Effector memory CD8-positive, alpha-beta T cell (primary cell): ENCODE data around the gene CCDC201.
"Not testable (repeated sequence)": the region's sequence is repeated elsewhere in the genome, so short reads cannot be mapped to it uniquely, and the experiment has no call there.

Experiments
- ATAC-seq: fragments of 150-1000 bp; cut with Tn5 transposase; replicated peaks from 2 replicates; pipeline ENCODE4 v1.10.0; 2021; ENCODE audit warnings: mild to moderate bottlenecking, moderate library complexity
- DNase-seq, 3 experiments: peaks; one replicate each; pipeline ENCODE4 v3.0.0; 2021
- H3K27ac Mint-ChIP-seq, 2 donors: one replicate each; pipeline ENCODE4 v1.8.0; 2022; ENCODE audit warnings: mild to moderate bottlenecking in 2 of 2, mixed read lengths in 2 of 2, moderate library complexity in 2 of 2
- H3K27me3 Mint-ChIP-seq, 2 donors: one replicate each; pipeline ENCODE4 v1.8.0; 2022; ENCODE audit warnings: mixed read lengths in 2 of 2
- H3K36me3 Mint-ChIP-seq: one replicate; pipeline ENCODE4 v1.8.0; 2022; ENCODE audit warnings: mild to moderate bottlenecking, moderate library complexity, mixed read lengths; ENCODE audit not compliant: insufficient read depth
- H3K4me1 Mint-ChIP-seq, 2 donors: one replicate each; pipeline ENCODE4 v1.8.0; 2022; ENCODE audit warnings: low read depth in 2 of 2, mixed read lengths in 2 of 2
- H3K4me3 Mint-ChIP-seq, 2 donors: one replicate each; pipeline ENCODE4 v1.8.0; 2022; ENCODE audit warnings: mild to moderate bottlenecking in 2 of 2, mixed read lengths in 2 of 2, moderate library complexity in 2 of 2
- H3K9me3 Mint-ChIP-seq, 2 donors: one replicate each; pipeline ENCODE4 v1.8.0; 2022; ENCODE audit warnings: mixed read lengths in 2 of 2

Gene CCDC201

DNA sequence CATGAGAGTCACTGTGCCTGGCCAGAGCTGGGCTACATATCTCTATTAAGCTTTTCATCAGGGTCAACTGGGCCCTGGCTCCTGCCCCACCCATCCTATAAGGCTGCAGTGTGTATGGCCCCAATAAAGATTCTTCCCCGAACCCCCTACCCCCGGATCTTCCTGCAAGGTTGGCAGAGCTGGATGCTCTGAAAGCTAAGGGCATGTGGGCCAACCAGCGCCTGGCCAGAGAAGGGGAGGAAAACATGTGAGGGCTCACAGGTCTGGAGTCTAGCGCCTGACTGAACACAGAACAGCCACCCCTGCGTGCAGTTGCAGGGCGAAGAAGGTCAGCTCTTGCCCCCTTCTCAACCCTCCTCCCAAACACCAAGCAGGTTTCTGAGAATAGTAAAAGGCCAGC, 24.1 kb downstream of the CCDC201 start:
- ATAC-seq, DNase-seq, H3K9me3 Mint-ChIP-seq, H3K27ac Mint-ChIP-seq, H3K4me3 Mint-ChIP-seq, H3K36me3 Mint-ChIP-seq, H3K4me1 Mint-ChIP-seq: not testable (repeated sequence)
- peaks cover 14 to 17% of the 10 kb centered on the region in 2 donors for H3K27me3 Mint-ChIP-seq

DNA sequence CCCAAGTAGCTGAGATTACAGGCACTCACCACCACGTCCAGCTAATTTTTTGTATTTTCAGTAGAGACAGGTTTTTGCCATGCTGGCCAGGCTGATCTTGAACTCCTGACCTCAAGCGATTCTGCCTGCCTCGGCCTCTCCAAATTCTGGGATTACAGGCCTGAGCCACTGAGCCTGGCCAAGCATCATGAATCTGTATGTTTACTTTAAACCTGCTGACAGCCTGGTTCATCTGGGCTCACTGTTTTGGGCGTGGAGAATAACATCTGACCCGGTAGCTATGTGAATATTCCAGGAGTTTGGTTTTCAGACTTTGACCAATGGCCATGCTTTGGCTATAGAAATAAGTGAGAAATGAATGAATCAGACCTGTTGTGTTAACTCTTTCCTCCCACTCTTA, 26.3 kb downstream of the CCDC201 start:
- DNase-seq, H3K4me3 Mint-ChIP-seq, H3K36me3 Mint-ChIP-seq: not testable (repeated sequence)

DNA sequence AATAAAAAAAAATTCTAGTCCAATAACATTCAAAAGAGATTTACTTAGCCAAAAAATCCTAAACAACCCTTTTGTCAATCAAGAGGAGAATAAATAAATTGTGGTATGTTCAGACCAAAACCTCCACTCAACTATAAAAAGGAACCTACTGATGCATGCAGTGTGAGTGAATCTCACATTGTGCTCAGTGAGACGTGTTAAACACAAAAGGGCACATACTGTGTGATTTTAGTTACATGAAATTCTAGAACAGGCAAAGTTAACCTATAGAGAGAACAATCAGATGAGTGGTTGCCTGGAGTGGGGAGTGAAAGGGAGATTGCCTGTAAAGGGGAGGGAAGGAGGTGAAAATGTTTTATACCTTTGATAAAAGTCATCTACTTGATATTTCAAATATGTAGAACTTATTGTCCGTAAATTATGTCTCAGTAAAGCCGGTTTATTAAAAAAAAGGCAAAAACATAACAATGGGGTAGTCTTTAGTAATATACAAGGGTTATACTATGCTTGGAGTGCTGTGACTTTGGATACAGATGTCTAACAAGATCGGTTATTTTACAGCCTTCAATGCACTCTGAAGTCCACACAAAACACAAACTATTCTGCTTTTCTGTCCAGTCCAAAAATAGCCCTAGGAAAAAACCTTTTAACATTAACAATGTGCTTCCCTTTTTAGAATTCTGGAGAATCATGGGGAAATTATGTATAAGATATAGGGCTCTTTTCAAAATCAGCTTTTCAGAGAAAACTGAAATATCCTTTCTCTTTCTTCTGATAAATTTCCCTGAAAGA, 30.8 kb downstream of the CCDC201 start:
- not testable (repeated sequence) for H3K36me3 Mint-ChIP-seq, H3K4me1 Mint-ChIP-seq, H3K4me3 Mint-ChIP-seq, ATAC-seq, DNase-seq, H3K27ac Mint-ChIP-seq, H3K9me3 Mint-ChIP-seq
- peaks cover 0 to 10% of the 10 kb centered on the region in 2 donors for H3K27me3 Mint-ChIP-seq

More for the DNA sequence above, 26.3 kb downstream of the CCDC201 start:
- ATAC-seq, H3K27me3 Mint-ChIP-seq, H3K27ac Mint-ChIP-seq, H3K4me1 Mint-ChIP-seq, H3K9me3 Mint-ChIP-seq: not testable (repeated sequence)

DNA sequence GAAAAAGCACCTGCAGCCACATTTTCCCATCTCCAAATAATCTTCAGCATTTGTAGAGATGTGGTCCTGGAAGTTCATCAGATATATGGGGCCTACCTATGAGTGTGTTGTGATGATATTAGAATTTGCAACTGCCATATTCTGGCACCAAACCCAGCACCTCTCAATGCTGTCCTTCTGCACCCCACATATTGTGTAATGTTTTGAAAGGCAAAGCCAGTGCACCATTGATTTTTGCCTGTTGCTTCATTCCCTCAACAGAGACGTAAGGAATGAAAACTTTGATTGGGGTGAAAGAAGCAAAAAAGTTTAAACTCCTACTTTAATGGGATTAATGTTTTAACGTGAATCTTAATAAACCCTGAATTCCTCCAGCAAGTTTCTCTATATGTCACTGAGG, 34.0 kb downstream of the CCDC201 start:
- H3K4me3 Mint-ChIP-seq, result not testable (repeated sequence)

DNA sequence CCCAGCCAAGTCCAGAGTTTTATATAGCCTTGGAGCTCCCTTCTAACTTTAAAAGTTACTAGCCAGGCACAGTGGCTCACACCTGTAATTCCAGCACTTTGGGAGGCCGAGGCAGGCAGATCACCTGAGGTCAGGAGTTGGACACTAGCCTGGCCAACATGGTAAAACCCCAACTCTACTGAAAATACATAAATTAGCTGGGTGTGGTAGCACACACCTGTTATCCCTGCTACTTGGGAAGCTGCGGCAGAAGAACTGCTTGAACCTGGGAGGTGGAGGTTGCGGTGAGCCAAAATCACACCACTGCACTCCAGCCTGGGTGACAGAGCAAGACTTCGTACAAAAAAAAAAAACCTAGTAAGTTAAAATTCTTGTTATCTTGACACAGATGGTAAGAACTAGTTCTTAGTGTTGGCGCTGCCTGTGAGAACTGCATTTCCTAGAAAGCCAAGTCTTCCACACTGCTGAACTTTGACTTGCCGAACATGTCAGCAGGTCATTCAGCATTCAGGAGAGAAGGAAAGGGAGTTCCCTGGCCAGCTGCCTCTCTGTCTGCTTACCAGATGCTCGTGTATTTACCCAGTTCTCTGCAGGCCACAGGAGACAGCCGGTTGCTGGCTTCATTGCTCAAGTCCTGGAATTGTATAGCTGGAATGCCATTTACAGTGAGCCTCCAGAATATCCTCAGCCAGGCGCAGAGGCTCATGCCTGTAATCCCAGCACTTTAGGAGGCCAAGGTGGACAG, 40.3 kb downstream of the CCDC201 start:
- not testable (repeated sequence) for H3K36me3 Mint-ChIP-seq, H3K9me3 Mint-ChIP-seq, ATAC-seq, H3K27ac Mint-ChIP-seq, DNase-seq, H3K4me3 Mint-ChIP-seq, H3K4me1 Mint-ChIP-seq
- H3K27me3 Mint-ChIP-seq, result peaks cover 0 to 22% of the 10 kb centered on the region in 2 donors

More for the DNA sequence above, 34.0 kb downstream of the CCDC201 start:
- DNase-seq, H3K4me1 Mint-ChIP-seq, H3K36me3 Mint-ChIP-seq, H3K9me3 Mint-ChIP-seq, ATAC-seq, H3K27ac Mint-ChIP-seq: not testable (repeated sequence)
- peaks cover 9 to 10% of the 10 kb centered on the region in 2 donors for H3K27me3 Mint-ChIP-seq

DNA sequence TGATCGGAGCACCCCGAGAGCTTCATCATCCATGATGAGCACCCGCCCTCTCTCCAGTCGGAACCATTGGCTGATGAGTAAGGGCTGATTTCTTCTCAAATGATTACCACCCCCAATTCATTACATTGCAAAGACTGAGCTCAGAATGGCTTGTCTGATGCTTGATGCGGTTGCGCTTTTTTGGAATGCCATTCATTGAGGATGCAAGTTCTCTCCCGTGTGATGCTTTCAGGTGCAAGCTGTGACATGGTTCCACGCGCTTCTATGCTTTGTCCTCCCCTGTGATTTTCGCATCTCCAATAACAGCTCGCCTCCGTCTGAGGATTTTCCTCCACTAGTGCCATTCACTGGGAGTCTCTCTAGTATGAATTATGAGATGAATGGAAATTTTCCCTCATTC, 43.0 kb downstream of the CCDC201 start:
- H3K36me3 Mint-ChIP-seq, ATAC-seq, H3K9me3 Mint-ChIP-seq, H3K4me3 Mint-ChIP-seq, DNase-seq, H3K27ac Mint-ChIP-seq, H3K4me1 Mint-ChIP-seq: not testable (repeated sequence)
- peaks cover 0 to 13% of the 10 kb centered on the region in 2 donors for H3K27me3 Mint-ChIP-seq

DNA sequence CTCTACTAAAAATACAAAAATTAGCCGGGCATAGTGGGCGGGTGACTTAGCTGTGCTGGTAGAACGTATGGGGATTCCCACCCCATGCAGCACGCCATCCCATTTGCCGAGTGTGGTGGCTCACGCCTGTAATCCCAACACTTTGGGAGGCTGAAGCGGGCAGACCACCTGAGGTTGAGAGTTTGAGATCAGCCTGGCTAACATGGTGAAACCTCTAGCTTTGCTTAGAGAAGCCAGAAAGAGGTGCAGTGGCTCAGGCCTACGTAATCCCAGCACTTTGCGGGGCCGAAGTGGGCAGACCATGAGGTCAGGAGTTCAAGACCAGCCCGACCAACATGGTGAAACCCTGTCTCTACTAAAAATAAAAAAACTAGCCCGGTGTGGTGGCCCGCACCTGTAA, 45.2 kb downstream of the CCDC201 start:
- H3K4me1 Mint-ChIP-seq, ATAC-seq, H3K27ac Mint-ChIP-seq, H3K4me3 Mint-ChIP-seq, H3K36me3 Mint-ChIP-seq, DNase-seq, H3K9me3 Mint-ChIP-seq: not testable (repeated sequence)
- H3K27me3 Mint-ChIP-seq, result peaks cover 0 to 13% of the 10 kb centered on the region in 2 donors

DNA sequence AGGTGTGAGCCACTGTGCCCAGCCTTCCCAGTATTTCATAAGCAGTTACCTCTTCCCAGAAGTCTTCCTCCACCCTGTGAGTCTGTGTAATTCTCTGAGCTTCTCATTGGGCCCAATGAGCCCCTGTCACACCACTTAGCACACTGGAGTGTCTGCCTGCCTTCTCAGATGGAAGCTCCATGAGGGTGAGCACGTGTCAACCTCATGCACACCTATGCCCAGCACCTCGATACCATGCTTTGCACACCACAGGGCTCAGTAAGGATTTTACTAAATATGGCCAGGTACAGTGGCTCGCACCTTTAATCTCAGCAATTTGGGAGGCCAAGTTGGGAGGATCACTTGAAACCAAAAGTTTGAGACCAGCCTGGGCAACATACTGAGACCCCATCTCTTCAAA, 46.3 kb downstream of the CCDC201 start:
- peaks cover 0 to 13% of the 10 kb centered on the region in 2 donors for H3K27me3 Mint-ChIP-seq
- H3K9me3 Mint-ChIP-seq, H3K27ac Mint-ChIP-seq, H3K4me1 Mint-ChIP-seq, ATAC-seq, H3K4me3 Mint-ChIP-seq, DNase-seq, H3K36me3 Mint-ChIP-seq: not testable (repeated sequence)

DNA sequence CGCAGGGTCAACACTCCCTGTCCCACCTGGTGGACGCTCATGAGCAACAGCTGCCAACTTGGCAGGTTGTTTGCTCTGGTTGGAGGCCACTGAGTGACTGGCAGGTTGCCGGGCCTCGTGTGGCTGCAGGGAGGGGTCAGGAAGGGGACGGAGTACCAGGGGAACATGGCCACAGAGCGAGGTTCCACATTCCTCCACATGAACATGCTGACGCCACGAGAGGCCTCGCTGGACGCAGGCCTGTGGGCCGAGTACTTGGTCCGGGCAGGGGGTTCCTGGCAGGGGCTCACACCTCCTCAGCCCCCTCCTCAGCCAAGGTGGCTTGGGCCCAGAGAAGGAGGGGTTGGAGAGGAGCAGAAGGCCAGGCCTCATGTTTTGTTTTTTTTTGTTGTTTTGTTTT, 54.1 kb downstream of the CCDC201 start:
- H3K36me3 Mint-ChIP-seq, H3K4me3 Mint-ChIP-seq, H3K4me1 Mint-ChIP-seq, DNase-seq, H3K27me3 Mint-ChIP-seq, H3K9me3 Mint-ChIP-seq, ATAC-seq, H3K27ac Mint-ChIP-seq: not testable (repeated sequence)

DNA sequence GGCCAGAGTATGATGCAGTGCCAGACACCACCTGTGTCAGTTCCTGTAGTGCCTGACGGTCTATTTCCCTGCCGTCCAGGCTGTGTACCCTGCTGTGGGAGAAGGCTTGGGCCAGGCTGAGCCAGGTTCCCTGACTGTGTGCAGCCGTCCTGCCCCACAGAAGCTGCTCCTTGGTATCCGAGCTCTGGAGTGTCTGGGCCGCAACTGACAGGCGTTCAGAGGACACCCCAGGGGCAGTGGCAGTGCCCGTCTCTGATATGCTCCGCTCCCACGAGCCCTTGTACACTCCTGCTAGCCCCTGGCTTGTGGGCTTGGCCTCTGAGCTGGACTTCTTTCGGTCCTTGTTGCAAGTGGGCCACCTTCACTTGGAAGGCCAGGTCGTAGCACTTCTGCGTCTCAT, 55.0 kb downstream of the CCDC201 start:
- H3K36me3 Mint-ChIP-seq, H3K9me3 Mint-ChIP-seq, H3K4me3 Mint-ChIP-seq, H3K4me1 Mint-ChIP-seq, ATAC-seq, H3K27ac Mint-ChIP-seq, DNase-seq, H3K27me3 Mint-ChIP-seq: not testable (repeated sequence)

DNA sequence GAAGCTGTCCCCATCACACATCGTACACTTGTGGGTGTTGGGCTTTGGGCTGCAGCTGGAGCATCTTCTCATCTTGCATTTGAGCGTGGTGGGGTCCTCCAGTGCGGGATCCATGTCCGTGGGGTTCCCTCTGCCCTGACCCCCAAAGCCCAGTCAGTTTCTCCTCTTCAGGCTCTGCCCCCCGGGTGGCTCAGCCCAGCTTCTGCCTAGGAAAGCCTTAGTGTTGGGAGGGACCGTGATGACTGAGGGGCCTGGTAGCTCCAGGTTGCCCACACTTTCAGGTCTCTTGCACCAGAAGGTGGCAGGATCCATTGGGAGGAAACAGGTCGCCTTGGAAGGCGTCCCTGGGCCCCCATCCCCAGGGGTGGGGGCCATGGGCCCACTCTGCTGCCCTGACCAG, 55.9 kb downstream of the CCDC201 start:
- not testable (repeated sequence) for H3K27ac Mint-ChIP-seq, ATAC-seq, H3K27me3 Mint-ChIP-seq, DNase-seq, H3K4me3 Mint-ChIP-seq, H3K4me1 Mint-ChIP-seq, H3K36me3 Mint-ChIP-seq, H3K9me3 Mint-ChIP-seq

DNA sequence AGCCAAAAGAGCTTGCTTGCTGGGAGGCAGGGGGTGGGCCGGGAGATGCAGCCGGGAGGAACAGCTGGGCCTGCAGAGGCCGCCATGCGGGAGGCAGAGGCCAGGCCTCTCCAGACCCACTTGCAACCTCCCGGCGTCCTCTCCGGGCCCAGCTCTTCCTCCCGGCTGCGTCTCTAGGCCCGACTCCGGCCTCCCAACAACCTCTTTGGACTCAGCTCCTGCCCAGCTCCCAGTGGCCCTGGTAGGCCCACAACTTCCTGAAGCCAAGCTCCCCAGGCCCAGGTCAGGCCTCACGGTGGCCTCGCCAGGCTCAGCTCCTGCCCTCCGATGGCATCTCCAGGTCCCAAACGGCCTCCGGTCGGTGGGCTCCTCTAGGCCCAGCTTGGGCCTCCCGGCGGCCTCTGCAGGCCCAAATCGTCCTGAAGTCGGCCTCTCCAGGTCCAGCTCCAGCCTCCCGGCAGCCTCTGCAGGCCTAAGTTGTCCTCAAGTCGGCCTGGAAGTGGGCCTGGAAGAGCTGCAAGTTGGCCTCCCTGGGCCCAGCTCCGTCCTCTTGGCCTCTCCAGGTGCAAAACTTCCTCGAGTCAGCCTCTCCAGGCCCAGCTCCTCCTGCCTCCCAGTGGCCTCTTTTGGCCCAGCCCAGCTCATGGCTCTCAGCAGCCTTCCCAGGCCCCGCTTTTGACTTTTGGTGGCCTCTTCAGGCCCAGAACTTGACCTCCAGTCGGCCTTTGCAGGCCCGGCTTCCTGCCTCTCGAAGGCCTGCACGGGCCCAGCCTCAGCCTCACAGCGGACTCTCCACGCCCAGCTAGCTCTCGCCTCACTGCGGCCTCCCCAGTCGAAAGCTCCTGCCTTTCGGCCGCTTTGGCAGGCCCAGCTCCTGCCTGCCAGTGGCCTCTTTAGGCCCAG, 58.4 kb downstream of the CCDC201 start:
- H3K4me3 Mint-ChIP-seq, ATAC-seq, H3K36me3 Mint-ChIP-seq, H3K27me3 Mint-ChIP-seq, H3K9me3 Mint-ChIP-seq, DNase-seq, H3K4me1 Mint-ChIP-seq, H3K27ac Mint-ChIP-seq: not testable (repeated sequence)

DNA sequence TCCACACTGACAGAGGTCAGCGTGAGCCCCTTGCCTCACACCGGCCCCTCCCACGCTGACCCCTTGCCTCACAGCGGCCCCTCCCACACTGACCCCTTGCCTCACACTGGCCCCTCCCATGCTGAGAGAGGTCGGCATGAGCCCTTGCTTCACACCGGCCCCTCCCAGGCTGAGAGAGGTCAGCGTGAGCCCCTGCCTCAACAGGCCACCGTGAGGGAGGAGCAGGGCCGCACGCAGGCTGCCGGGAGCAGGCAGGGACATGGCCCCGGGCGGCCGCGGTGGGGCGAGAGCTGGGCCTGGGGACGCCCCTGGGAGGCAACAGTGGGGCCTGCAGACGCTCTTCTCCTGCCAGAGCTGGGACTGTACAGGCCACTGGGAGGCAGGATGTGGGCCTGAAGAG, 59.1 kb downstream of the CCDC201 start:
- ATAC-seq, result not testable (repeated sequence)

More for the DNA sequence above, 59.1 kb downstream of the CCDC201 start:
- H3K9me3 Mint-ChIP-seq, DNase-seq, H3K4me3 Mint-ChIP-seq, H3K27ac Mint-ChIP-seq, H3K36me3 Mint-ChIP-seq, H3K4me1 Mint-ChIP-seq, H3K27me3 Mint-ChIP-seq: not testable (repeated sequence)
